Bronchial epithelial cell (primary cell): Measurements from ENCODE around the gene PPP1R12B. TPM values are rescaled to one million over a fixed set of nuclear protein-coding genes. Genes with fewer than 3 reads are reported as not detected.
"Not testable (repeated sequence)": the region's sequence is repeated elsewhere in the genome, so short reads cannot be mapped to it uniquely, and the experiment has no call there.

Experiments used
- DNase-seq: peaks from one replicate; pipeline ENCODE4 v3.0.0-alpha.2; 2010; ENCODE audit warnings: low read depth
- FAIRE-seq: peaks from 2 replicates; lab custom pipeline; 2011; peaks lifted over from hg19 to GRCh38; lab: Jason Lieb, UNC
- H3K27me3 ChIP-seq: 2 replicates; pipeline ENCODE4 v1.5.1; 2011; ENCODE audit warnings: low read length; ENCODE audit not compliant: control insufficient read depth, insufficient read depth
- H3K36me3 ChIP-seq: 2 replicates; pipeline ENCODE4 v1.5.1; 2011; ENCODE audit warnings: low read length; ENCODE audit not compliant: control insufficient read depth, insufficient read depth
- H3K4me3 ChIP-seq: 2 replicates; pipeline ENCODE4 v1.5.1; 2011; ENCODE audit warnings: mild to moderate bottlenecking, low read depth, low read length, control low read depth
- CTCF ChIP-seq: IDR thresholded peaks from 2 replicates; pipeline ENCODE4 v1.5.1; 2011; ENCODE audit warnings: mild to moderate bottlenecking, moderate library complexity, low read length, control low read depth, inconsistent platforms; ENCODE audit not compliant: insufficient read depth, severe bottlenecking
- total RNA-seq: library from RNA; depleted of rRNA; stranded (reverse); fragments of >200 nt; gene quantifications from 2 replicates; pipeline ENCODE4 v1.2.1, GENCODE V29; 2014

The PPP1R12B gene
- total RNA-seq, 1 donor from 2014 or later = 8.7 TPM

- Histone ChIP-seq H3K36me3 (peaks cover 5% of the 10 kb centered on the region), H3K4me3 (no peak overlapping the region), H3K27me3 (no peaks in the 10 kb centered on the region)
- FAIRE-seq = no peak
- peak; percentile 86 for DNase-seq
- no peak for TF ChIP-seq CTCF
Observed at GRCh38 chr1:202578001-202578504, 229.6 kb downstream of the PPP1R12B start.

- DNase-seq (no peak), FAIRE-seq (no peak)
- Histone ChIP-seq H3K27me3 (no peaks in the 10 kb centered on the region), H3K4me3 (no peak overlapping the region), H3K36me3 (peaks cover 5% of the 10 kb centered on the region)
- no peak for TF ChIP-seq CTCF
Observed at GRCh38 chr1:202578565-202578964, 230.1 kb downstream of the PPP1R12B start.

- H3K36me3 ChIP-seq = peaks cover 5% of the 10 kb centered on the region
Observed at GRCh38 chr1:202579806-202580205, 231.3 kb downstream of the PPP1R12B start.

GRCh38 chr1:202580619-202581018, 232.1 kb downstream of the PPP1R12B start:
- Histone ChIP-seq H3K4me3 (no peak overlapping the region), H3K27me3 (no peaks in the 10 kb centered on the region), H3K36me3 (peaks cover 5% of the 10 kb centered on the region)
- no peak for FAIRE-seq
- DNase-seq = no peak
- no peak for TF ChIP-seq CTCF

More at GRCh38 chr1:202579806-202580205, 231.3 kb downstream of the PPP1R12B start:
- DNase-seq (no peak), FAIRE-seq (no peak)
- Histone ChIP-seq H3K27me3 (no peaks in the 10 kb centered on the region), H3K4me3 (no peak overlapping the region)
- TF ChIP-seq CTCF = no peak

GRCh38 chr1:202582350-202582749, 233.9 kb downstream of the PPP1R12B start:
- FAIRE-seq, DNase-seq, H3K27me3 ChIP-seq, H3K4me3 ChIP-seq, H3K36me3 ChIP-seq: not testable (repeated sequence)

GRCh38 chr1:202584707-202585589, 236.4 kb downstream of the PPP1R12B start:
- no peak for TF ChIP-seq CTCF

More at GRCh38 chr1:202584707-202585589, 236.4 kb downstream of the PPP1R12B start:
- no peak overlapping the region for H3K4me3 ChIP-seq
- DNase-seq (no peak), FAIRE-seq (no peak)
- H3K36me3 ChIP-seq = peaks cover 5% of the 10 kb centered on the region
- H3K27me3 ChIP-seq = no peaks in the 10 kb centered on the region
